CD14-positive monocyte (primary cell): ENCODE measurements around the gene RANBP17. TPM values are rescaled to one million over a fixed set of nuclear protein-coding genes. Genes with fewer than 3 reads are reported as not detected.
"Not testable (repeated sequence)": the region's sequence is repeated elsewhere in the genome, so short reads cannot be mapped to it uniquely, and the experiment has no call there.

Experiments used
- DNase-seq, 3 donors: peaks; one replicate each; pipeline ENCODE4 v3.0.0-alpha.2; 2011 to 2022
- H2AFZ ChIP-seq: 2 replicates; pipeline ENCODE4 v1.6.0; 2012; ENCODE audit warnings: mild to moderate bottlenecking, low read depth, low read length, inconsistent platforms; ENCODE audit not compliant: insufficient read depth, poor library complexity, severe bottlenecking
- H3K27ac ChIP-seq, 2 donors: 1 replicate in 1 of 2; 2 replicates in 1 of 2; pipeline ENCODE4 v1.5.1; 2012 to 2013; ENCODE audit warnings: low read length in 2 of 2, control low read depth in 1 of 2, inconsistent platforms in 1 of 2, low read depth in 1 of 2, mild to moderate bottlenecking in 1 of 2
- H3K27me3 ChIP-seq, 2 donors: one replicate each; pipeline versions ENCODE4 v1.6.0 to v1.6.1; 2011 to 2013; ENCODE audit warnings: low read length in 2 of 2; ENCODE audit not compliant: control insufficient read depth in 2 of 2, insufficient read depth in 2 of 2
- H3K36me3 ChIP-seq, 2 donors: replicated peaks in 1 of 2; 1 replicate in 1 of 2; 2 replicates in 1 of 2; pipeline versions ENCODE4 v1.5.1 to v1.6.1; 2012 to 2013; ENCODE audit warnings: low read length in 2 of 2, control low read depth in 1 of 2, inconsistent platforms in 1 of 2, mild to moderate bottlenecking in 1 of 2; ENCODE audit not compliant: insufficient read depth in 2 of 2, control insufficient read depth in 1 of 2
- H3K4me1 ChIP-seq, 2 donors: 1 replicate in 1 of 2; 2 replicates in 1 of 2; pipeline versions ENCODE4 v1.5.1 to v1.6.1; 2012 to 2013; ENCODE audit warnings: low read length in 2 of 2, control low read depth in 1 of 2, inconsistent platforms in 1 of 2, mild to moderate bottlenecking in 1 of 2, moderate library complexity in 1 of 2; ENCODE audit not compliant: insufficient read depth in 2 of 2, control insufficient read depth in 1 of 2
- H3K4me2 ChIP-seq: replicated peaks from 2 replicates; pipeline ENCODE3; 2012; ENCODE audit warnings: low read length, moderate library complexity, mild to moderate bottlenecking; ENCODE audit not compliant: poor library complexity, severe bottlenecking; ENCODE audit errors: extremely low read depth
- H3K4me3 ChIP-seq, 3 experiments: fragments of 200-600 bp in 1 of 3; sonication (generic) in 1 of 3; replicated peaks in 1 of 3; 1 replicate in 2 of 3; 2 replicates in 1 of 3; pipeline ENCODE4 v1.5.1; 2011 to 2013; ENCODE audit warnings: low read length in 3 of 3, mild to moderate bottlenecking in 3 of 3, control low read depth in 2 of 3, low read depth in 2 of 3, inconsistent platforms in 1 of 3, moderate library complexity in 1 of 3
- H3K79me2 ChIP-seq: 2 replicates; pipeline ENCODE4 v1.6.0; 2012; ENCODE audit warnings: mild to moderate bottlenecking, control low read depth, inconsistent platforms, low read length, moderate library complexity; ENCODE audit not compliant: insufficient read depth
- H3K9ac ChIP-seq: 2 replicates; pipeline ENCODE4 v1.6.0; 2017; ENCODE audit warnings: low read length, mild to moderate bottlenecking; ENCODE audit not compliant: insufficient read depth, poor library complexity, severe bottlenecking
- H3K9me3 ChIP-seq, 2 donors: replicated peaks in 1 of 2; 1 replicate in 1 of 2; 2 replicates in 1 of 2; pipeline versions ENCODE4 v1.5.1 to v1.6.1; 2012 to 2013; ENCODE audit warnings: low read length in 2 of 2, control low read depth in 1 of 2; ENCODE audit not compliant: control insufficient read depth in 1 of 2, insufficient read depth in 1 of 2
- H4K20me1 ChIP-seq: 2 replicates; pipeline ENCODE4 v1.6.0; 2012; ENCODE audit warnings: mild to moderate bottlenecking, low read length, control low read depth, moderate library complexity; ENCODE audit not compliant: insufficient read depth
- H3K27ac Mint-ChIP-seq, 7 donors: one replicate each; pipeline ENCODE4 v1.8.0; 2020; ENCODE audit warnings: mild to moderate bottlenecking in 7 of 7, mixed read lengths in 7 of 7, moderate library complexity in 6 of 7, inconsistent platforms in 2 of 7
- H3K27me3 Mint-ChIP-seq, 3 donors: one replicate each; pipeline ENCODE4 v1.8.0; 2021 to 2022; ENCODE audit warnings: low read depth in 3 of 3, mild to moderate bottlenecking in 3 of 3, mixed read lengths in 3 of 3, moderate library complexity in 3 of 3, inconsistent platforms in 1 of 3
- H3K36me3 Mint-ChIP-seq, 2 donors: one replicate each; pipeline ENCODE4 v1.8.0; 2020; ENCODE audit warnings: mixed read lengths in 2 of 2, inconsistent platforms in 1 of 2, mild to moderate bottlenecking in 1 of 2
- H3K4me1 Mint-ChIP-seq: one replicate; pipeline ENCODE4 v1.8.0; 2020; ENCODE audit warnings: mild to moderate bottlenecking, mixed read lengths
- H3K4me3 Mint-ChIP-seq, 2 donors: one replicate each; pipeline ENCODE4 v1.8.0; 2020; ENCODE audit warnings: mild to moderate bottlenecking in 2 of 2, mixed read lengths in 2 of 2, moderate library complexity in 1 of 2
- H3K9me3 Mint-ChIP-seq, 7 donors: one replicate each; pipeline ENCODE4 v1.8.0; 2020 to 2022; ENCODE audit warnings: mixed read lengths in 7 of 7, mild to moderate bottlenecking in 6 of 7, moderate library complexity in 6 of 7, inconsistent platforms in 2 of 7
- WGBS: methylation state at CpG from one replicate; pipeline ENCODE4 v1.1.5; 2013; ENCODE audit warnings: missing lambda C conversion rate; ENCODE audit not compliant: insufficient coverage; 5-methylcytosine and 5-hydroxymethylcytosine counted together
- intact Hi-C, 2 donors: fragments of 100-400 bp; cut with micrococcal nuclease; formaldehyde crosslinking; loops; one replicate each; pipeline versions ENCODE4 v1.15.0 to v1.15.1; 2023
- polyA plus RNA-seq, 3 donors: library from polyadenylated mRNA; depleted of rRNA in 1 of 3; unstranded in 2 of 3; stranded (reverse) in 1 of 3; fragments of 300-500 nt in 2 of 3; fragments of >200 nt in 1 of 3; fragmentation: Illumina TruSeq in 2 of 3; gene quantifications; 1 replicate in 2 of 3; 2 replicates in 1 of 3; pipeline ENCODE4 v1.2.3, GENCODE V29; 2012 to 2021
- TF ChIP-seq, protein P1 (sequence below): fragments of 200-600 bp; IDR thresholded peaks from one replicate; pipeline ENCODE4 v1.8.0; 2022; ENCODE audit warnings: antibody characterized with exemption, mild to moderate bottlenecking

RANBP17 gene
- polyA plus RNA-seq, 3 donors: 0.07 to 0.13 TPM; not detected in 1

GRCh38 chr5:170826117-170826516 lies 35.7 kb upstream of the RANBP17 start:
- Mint-ChIP-seq H3K9me3 (peaks cover 0 to 13% (median 9%) of the 10 kb centered on the region in 7 donors), H3K4me1 (no peaks in the 10 kb centered on the region), H3K4me3 (no peak overlapping the region), H3K36me3 (no peaks in the 10 kb centered on the region), H3K27me3 (peaks cover 5 to 8% (median 7%) of the 10 kb centered on the region in 3 donors), H3K27ac (no peak overlapping the region)
- peaks cover 0 to 3% of the 10 kb centered on the region in 2 donors for H3K9me3 ChIP-seq
- no peak for DNase-seq
- no peaks in the 10 kb centered on the region for H3K79me2 ChIP-seq
- no peak overlapping the region for H3K4me3 ChIP-seq
- no peak overlapping the region for H3K4me2 ChIP-seq
- H3K27me3 ChIP-seq: no peaks in the 10 kb centered on the region
- TF ChIP-seq, protein P1, sequence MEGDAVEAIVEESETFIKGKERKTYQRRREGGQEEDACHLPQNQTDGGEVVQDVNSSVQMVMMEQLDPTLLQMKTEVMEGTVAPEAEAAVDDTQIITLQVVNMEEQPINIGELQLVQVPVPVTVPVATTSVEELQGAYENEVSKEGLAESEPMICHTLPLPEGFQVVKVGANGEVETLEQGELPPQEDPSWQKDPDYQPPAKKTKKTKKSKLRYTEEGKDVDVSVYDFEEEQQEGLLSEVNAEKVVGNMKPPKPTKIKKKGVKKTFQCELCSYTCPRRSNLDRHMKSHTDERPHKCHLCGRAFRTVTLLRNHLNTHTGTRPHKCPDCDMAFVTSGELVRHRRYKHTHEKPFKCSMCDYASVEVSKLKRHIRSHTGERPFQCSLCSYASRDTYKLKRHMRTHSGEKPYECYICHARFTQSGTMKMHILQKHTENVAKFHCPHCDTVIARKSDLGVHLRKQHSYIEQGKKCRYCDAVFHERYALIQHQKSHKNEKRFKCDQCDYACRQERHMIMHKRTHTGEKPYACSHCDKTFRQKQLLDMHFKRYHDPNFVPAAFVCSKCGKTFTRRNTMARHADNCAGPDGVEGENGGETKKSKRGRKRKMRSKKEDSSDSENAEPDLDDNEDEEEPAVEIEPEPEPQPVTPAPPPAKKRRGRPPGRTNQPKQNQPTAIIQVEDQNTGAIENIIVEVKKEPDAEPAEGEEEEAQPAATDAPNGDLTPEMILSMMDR: no peak
- no peaks in the 10 kb centered on the region for H3K4me1 ChIP-seq
- no peaks in the 10 kb centered on the region for H3K36me3 ChIP-seq
- WGBS: no CpG with 5 or more reads among the region's 2 CpGs
- H4K20me1 ChIP-seq: no peaks in the 10 kb centered on the region
- intact Hi-C loops: no loop called here
- H3K27ac ChIP-seq: no peak overlapping the region
- H3K9ac ChIP-seq: no peak overlapping the region
- H2AFZ ChIP-seq: no peak overlapping the region

DNA sequence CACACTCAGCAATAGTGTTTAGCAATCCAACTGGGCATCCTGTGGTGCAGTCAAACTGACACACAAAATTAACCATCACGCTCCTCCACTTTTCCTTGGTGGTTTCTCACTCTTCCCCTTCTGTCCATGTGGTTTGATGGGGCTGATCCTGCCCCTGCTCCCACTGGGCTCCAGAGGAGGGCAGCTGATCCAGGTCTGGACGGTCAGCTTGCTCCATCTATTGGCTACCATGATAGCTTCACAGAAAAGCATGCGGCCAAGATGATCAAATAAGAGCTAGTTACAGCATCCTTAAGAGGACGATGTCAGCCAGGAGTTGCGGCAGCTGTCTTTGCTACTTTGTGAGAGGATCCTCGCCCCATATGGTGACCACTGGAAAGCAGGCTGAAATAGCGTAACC lies 29.6 kb upstream of the RANBP17 start:
- H3K27me3 ChIP-seq: peaks cover 0 to 2% of the 10 kb centered on the region in 2 donors
- no peaks in the 10 kb centered on the region for H3K36me3 ChIP-seq
- no peak for DNase-seq
- TF ChIP-seq, protein P1: no peak
- H3K27ac ChIP-seq: no peak overlapping the region
- H4K20me1 ChIP-seq: no peaks in the 10 kb centered on the region
- Mint-ChIP-seq H3K4me1 (no peaks in the 10 kb centered on the region), H3K9me3 (peaks cover 0 to 7% (median 3%) of the 10 kb centered on the region in 7 donors), H3K36me3 (no peaks in the 10 kb centered on the region), H3K27me3 (peaks cover 5 to 8% (median 6%) of the 10 kb centered on the region in 3 donors), H3K4me3 (no peak overlapping the region), H3K27ac (no peak overlapping the region)
- H3K4me1 ChIP-seq: no peaks in the 10 kb centered on the region
- WGBS: 89% methylated on average over 5 of the region's 7 CpGs
- H3K79me2 ChIP-seq: no peaks in the 10 kb centered on the region
- H3K9me3 ChIP-seq: no peaks in the 10 kb centered on the region
- intact Hi-C loops: no loop called here
- no peak overlapping the region for H3K4me2 ChIP-seq
- no peak overlapping the region for H2AFZ ChIP-seq
- H3K9ac ChIP-seq: no peak overlapping the region
- no peak overlapping the region for H3K4me3 ChIP-seq

GRCh38 chr5:170833981-170834380 lies 27.8 kb upstream of the RANBP17 start:
- H3K9me3 ChIP-seq: not testable (repeated sequence)

More at GRCh38 chr5:170833981-170834380, 27.8 kb upstream of the RANBP17 start:
- H3K4me3 Mint-ChIP-seq, H3K79me2 ChIP-seq, intact Hi-C loops, H3K36me3 ChIP-seq, H3K9me3 Mint-ChIP-seq, H3K27me3 ChIP-seq, H4K20me1 ChIP-seq, DNase-seq, H3K36me3 Mint-ChIP-seq, H3K27ac ChIP-seq, H3K27ac Mint-ChIP-seq, H3K4me1 ChIP-seq, H3K4me3 ChIP-seq, H3K9ac ChIP-seq, H2AFZ ChIP-seq, H3K4me2 ChIP-seq, H3K4me1 Mint-ChIP-seq, H3K27me3 Mint-ChIP-seq: not testable (repeated sequence)
- 100% methylated on average over 1 of the region's 2 CpGs for WGBS
